Limb (tissue), 2 donors: ENCODE data around the gene CNTN4.
A peak's percentile ranks its signal among the peaks of the same experiment; 100 is the strongest.
"Not testable (repeated sequence)": the region's sequence is repeated elsewhere in the genome, so short reads cannot be mapped to it uniquely, and the experiment has no call there.

Experiments
- DNase-seq, 2 donors: peaks; one replicate each; pipeline ENCODE4 v3.0.0-alpha.2; 2016; ENCODE audit errors: extremely low spot score in 2 of 2

CNTN4 gene

GRCh38 chr3:2897821-2898220 lies 799.2 kb downstream of the CNTN4 start:
- no peak for DNase-seq

DNA sequence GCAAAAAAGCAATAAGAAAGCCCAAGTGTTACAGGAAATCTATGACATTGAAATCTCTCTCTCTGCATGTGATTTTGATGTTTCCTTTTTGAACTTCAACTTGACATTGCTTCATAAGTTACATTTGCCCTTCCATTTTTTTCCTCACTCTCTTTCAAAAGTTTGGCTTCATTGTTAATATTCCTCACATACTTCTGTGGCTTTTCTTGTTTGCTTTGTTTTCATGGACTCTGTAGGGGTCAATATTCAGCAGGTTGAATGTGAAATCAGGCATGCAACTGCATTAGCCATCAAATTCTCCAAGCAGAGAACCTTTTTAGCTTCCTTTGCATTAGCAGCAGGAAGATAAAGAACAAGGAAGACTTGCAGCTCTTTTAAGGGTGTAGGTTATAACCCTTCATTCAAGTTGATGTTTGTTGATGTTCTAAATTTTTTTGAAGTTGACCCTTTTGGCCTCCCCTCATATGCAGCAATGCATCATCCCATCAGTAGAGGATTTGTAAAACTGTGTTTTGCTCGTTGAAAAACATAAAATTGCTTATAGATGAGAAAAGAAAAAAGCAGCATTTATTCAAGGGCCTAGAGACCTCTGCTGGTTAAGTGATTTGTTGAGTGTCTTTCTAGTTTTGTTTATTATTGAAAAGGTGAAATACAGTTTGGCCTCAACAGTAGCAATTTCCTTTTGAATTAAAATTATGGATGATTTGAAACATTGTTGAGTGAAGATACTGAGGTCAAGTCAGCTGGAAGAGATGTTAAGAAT lies 800.1 kb downstream of the CNTN4 start:
- DNase-seq = no peak

DNA sequence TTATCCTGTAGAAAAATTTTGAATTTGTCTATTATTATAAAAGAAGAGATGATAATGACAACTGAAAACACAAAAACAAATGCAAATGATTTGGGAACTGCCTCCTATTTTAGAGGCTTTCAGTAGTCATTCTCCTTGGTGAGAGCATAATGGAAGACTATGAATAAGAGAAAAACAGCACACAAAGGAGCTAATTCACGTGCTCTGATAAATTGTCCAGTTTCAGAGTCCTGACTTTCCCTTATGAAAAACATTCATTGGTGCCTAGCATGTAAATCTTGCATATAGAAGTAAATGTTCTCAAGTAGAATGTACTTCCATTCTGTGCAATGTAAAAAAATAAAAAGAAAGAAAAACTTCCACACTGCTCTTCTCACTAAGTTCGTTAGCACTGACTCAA lies 805.4 kb downstream of the CNTN4 start:
- no peak for DNase-seq

GRCh38 chr3:2908693-2909351 lies 810.2 kb downstream of the CNTN4 start:
- DNase-seq = no peak

- DNase-seq = no peak
Observed at GRCh38 chr3:2910997-2911396, 812.3 kb downstream of the CNTN4 start.

DNA sequence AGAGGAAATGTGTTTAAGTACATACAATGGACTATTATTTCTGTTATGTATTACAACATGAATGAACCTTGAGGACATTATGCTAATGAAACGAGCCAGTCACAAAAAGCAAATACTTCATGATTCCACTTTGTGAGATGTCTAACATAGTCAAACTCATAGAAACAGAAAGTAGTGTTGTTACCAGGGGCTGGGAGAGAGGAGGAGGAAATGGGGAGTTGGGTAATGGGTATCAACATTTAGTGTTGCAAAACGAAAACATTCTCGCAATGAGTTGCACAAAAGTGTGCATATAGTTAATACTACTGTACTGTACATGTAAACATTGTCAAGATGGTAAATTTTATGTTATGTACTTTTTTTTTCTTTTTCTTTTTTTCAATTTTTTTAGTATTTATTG lies 817.2 kb downstream of the CNTN4 start:
- DNase-seq = no peak

- not testable (repeated sequence) for DNase-seq
Observed at GRCh38 chr3:2916640-2917039, 818.0 kb downstream of the CNTN4 start.

- no peak for DNase-seq
Observed at GRCh38 chr3:2920103-2920502, 821.4 kb downstream of the CNTN4 start.

- DNase-seq = no peak
Observed at GRCh38 chr3:2921452-2921851, 822.8 kb downstream of the CNTN4 start.

GRCh38 chr3:2921903-2922302 lies 823.2 kb downstream of the CNTN4 start:
- peak in 1 of 2 donors; percentile 61 for DNase-seq

DNA sequence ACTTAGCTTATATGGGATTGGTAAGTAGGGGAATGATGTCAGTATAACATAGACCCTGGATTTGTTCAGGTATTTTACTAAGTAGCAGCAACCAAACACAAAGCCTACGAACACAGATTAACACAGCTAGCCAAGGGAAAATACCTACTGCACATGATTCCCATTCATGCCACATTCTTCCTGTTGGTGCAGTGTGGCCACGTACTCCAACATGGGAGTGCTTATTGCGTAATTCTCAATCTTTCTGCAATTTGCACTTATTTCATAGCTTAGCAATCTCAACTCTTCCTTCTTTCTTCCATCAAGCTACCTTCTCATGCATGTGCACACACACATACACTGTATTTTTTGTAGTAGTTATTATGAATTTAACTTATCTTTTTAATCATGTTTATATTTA lies 824.7 kb downstream of the CNTN4 start:
- no peak for DNase-seq

GRCh38 chr3:2927259-2927658 lies 828.6 kb downstream of the CNTN4 start:
- no peak for DNase-seq

- DNase-seq = no peak
Observed at GRCh38 chr3:2929574-2929973, 830.9 kb downstream of the CNTN4 start.

GRCh38 chr3:2931265-2931664 lies 832.6 kb downstream of the CNTN4 start:
- DNase-seq = no peak

DNA sequence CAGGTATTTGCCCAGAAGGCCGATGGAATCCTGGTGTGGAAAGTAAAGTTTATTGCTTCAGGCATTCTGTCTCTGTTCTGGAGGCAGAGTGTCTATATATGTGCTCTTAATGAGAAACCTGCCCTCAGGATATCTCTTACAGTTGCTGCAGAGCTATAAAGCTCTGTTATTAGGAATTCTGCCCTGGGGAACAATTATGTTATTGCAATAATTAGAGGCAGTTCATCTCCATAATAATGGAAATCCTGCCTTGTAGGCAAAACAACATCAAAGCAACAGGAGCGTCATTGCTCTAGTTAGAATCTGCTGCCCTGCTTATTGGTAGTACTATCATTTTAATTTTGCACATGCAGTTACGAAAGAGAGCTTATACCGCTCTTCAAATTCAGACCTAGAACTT lies 835.9 kb downstream of the CNTN4 start:
- no peak for DNase-seq

GRCh38 chr3:2937055-2937454 lies 838.4 kb downstream of the CNTN4 start:
- DNase-seq = no peak

DNA sequence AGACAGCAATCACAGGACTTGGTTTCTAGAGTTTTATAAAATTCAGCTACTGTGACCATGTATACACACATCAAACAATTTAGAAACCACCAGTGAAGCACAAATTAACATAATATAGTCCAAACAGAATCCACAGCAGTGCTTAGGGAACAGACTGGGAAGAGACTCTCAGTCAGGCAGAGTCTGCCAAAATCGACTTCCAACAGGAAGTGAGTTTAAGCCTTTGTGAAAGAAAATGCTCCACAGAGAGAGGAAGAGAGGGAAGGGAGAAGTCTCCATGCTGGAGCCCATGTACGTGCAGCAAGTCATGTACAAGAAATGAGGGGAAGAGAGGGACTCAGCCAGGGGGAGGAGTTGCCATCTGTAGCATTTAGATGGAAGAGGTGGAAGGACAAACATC lies 838.9 kb downstream of the CNTN4 start:
- DNase-seq = peak in 1 of 2 donors; percentile 47

DNA sequence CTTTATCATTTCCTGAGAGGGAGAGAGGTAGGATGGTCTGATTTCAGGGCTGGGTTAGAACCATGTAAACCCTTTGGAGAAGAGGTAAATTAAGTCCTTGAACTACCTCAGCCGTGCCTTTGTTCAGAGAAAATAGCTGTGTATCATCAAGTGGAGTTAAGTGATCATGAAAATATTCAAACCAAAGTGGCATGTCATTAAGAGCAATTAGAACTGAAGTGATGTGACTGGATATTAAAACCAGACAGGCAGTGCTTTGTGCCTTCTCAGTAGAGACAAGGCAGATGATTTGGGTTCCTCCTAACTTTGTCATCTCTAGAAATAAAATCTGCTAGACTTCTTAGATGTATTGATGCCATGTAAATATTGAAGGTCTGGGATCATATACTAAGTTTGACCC lies 840.0 kb downstream of the CNTN4 start:
- no peak for DNase-seq

- DNase-seq = no peak
Observed at GRCh38 chr3:2940062-2940461, 841.4 kb downstream of the CNTN4 start.

- DNase-seq = no peak
Observed at GRCh38 chr3:2944628-2945027, 846.0 kb downstream of the CNTN4 start.

DNA sequence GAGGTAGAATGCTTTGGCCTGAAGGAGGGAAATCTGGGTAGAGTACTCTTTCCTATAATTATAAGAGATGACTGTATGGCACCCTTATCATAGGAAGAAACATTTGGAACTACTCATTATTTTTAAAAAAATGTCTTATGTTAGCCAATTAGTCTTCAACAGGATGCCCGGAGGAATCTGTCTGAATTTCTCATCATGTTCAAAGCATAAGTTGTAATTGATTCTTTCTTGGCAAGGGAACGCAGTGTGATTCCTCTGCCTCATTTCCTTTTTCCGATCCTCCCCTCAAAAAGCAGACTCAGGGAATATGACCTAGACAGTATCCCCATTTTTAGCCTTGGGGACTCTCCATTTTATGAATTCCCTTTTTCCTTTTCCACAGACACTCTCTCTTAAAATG lies 846.5 kb downstream of the CNTN4 start:
- DNase-seq = no peak

DNA sequence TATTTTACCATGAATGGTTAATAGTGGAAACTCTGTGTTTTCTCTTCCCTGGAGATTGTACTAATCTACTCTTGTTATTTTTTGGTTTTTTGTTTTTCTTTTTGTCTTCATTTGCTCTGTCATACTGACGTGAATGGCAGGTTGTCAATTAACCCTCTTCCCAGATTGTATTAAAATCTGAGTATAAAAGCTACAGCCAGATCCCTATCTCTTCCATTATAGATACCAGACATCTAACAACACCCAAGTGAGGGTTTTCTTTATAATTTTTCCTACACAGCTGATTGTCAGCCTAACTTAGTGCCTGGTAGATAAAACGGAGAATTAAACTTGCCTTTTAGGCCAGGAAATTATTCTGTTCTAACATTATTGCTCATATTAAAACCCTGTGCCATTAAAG lies 848.9 kb downstream of the CNTN4 start:
- DNase-seq = no peak

DNA sequence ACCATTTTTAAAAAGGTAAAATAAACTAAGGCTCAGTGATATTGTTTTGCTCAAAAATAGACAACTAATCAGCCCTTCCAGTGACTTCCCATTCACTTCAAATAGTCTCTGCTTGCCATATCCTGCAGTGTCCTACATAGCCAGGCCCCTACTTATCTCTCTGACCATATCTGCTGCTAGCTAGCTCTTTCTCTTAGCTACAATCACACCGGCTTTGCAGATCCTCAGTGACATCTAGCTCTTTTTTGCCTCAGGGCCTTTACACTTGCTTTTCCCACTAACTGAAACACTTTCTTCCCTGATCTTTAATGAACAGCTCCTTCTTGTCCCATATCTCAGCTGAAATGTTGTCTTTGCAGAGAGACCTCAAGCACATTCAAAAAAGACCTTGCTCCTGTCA lies 850.2 kb downstream of the CNTN4 start:
- DNase-seq = no peak
